ENCODE results near the gene PLK2. TPM values are rescaled to one million over a fixed set of nuclear protein-coding genes. Genes with fewer than 3 reads are reported as not detected.
A peak's percentile ranks its signal among the peaks of the same experiment; 100 is the strongest.

The PLK2 gene
- total RNA-seq, 1 donor from 2014 or later, result 613 TPM

- no peak overlapping the region for H3K4me3 ChIP-seq (ENCODE audit: low read depth, low read length)
- DNase-seq (ENCODE audit: low read depth), result peak; percentile 61
- TF ChIP-seq CTCF (conservative IDR thresholded peaks at IDR 0.05; ENCODE audit: low read depth, low read length), result no peak
Observed at GRCh38 chr5:58462154-58462553, 2.3 kb upstream of the PLK2 start.

- TF ChIP-seq CTCF (conservative IDR thresholded peaks at IDR 0.05; ENCODE audit: low read depth, low read length), result peak; percentile 83
- DNase-seq (ENCODE audit: low read depth), result no peak
Observed at GRCh38 chr5:58460732-58461286, 923 bp upstream of the PLK2 start.

GRCh38 chr5:58459146-58460001 lies 512 bp downstream of the PLK2 start:
- TF ChIP-seq CTCF (conservative IDR thresholded peaks at IDR 0.05; ENCODE audit: low read depth, low read length), result no peak
- peak overlapping the region; percentile 88 for H3K4me3 ChIP-seq (ENCODE audit: low read depth, low read length)
- no peak for DNase-seq (ENCODE audit: low read depth)

More at GRCh38 chr5:58460732-58461286, 923 bp upstream of the PLK2 start:
- H3K4me3 ChIP-seq (ENCODE audit: low read depth, low read length), result peak overlapping the region; percentile 88

GRCh38 chr5:58458743-58459145 lies 1.1 kb downstream of the PLK2 start:
- TF ChIP-seq CTCF (conservative IDR thresholded peaks at IDR 0.05; ENCODE audit: low read depth, low read length), result no peak
- DNase-seq (ENCODE audit: low read depth), result no peak
- H3K4me3 ChIP-seq (ENCODE audit: low read depth, low read length), result peak overlapping the region; percentile 88

GRCh38 chr5:58458141-58458742 lies 1.6 kb downstream of the PLK2 start:
- no peak for DNase-seq (ENCODE audit: low read depth)
- no peak for TF ChIP-seq CTCF (conservative IDR thresholded peaks at IDR 0.05; ENCODE audit: low read depth, low read length)

GRCh38 chr5:58457050-58457449 lies 2.8 kb downstream of the PLK2 start:
- no peak for DNase-seq (ENCODE audit: low read depth)
- no peak for TF ChIP-seq CTCF (conservative IDR thresholded peaks at IDR 0.05; ENCODE audit: low read depth, low read length)
- H3K4me3 ChIP-seq (ENCODE audit: low read depth, low read length), result peak overlapping the region; percentile 88

More at GRCh38 chr5:58458141-58458742, 1.6 kb downstream of the PLK2 start:
- peak overlapping the region; percentile 88 for H3K4me3 ChIP-seq (ENCODE audit: low read depth, low read length)
